ENCODE data around the gene RALGAPB. TPM values are rescaled to one million over a fixed set of nuclear protein-coding genes. Genes with fewer than 3 reads are reported as not detected.

RALGAPB gene
- total and polyA plus RNA-seq, 11 donors: 7.6 to 31.4 (median 26.0) TPM

DNA sequence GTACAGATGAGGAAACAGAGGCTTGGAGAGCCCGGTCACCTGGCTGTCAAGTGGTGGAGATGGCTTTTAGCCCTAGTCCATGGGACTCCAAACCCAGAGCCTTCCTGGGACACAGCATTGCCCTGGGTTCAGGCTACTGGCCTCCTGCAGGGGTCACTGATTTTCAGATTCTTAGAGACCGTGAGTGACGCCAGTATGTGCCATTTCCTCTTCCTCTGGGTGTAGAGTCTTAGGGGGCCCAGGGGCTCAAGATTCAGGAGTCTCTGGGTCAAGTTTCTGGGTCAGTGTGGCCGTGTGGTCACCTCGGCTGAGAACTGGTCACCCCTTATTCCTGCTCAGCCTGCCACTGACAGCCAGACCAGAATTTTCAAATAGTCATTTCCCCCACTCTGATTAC lies 129.5 kb downstream of the RALGAPB start:
- intact Hi-C loops (cut with DNase I): no loop called here
- Histone ChIP-seq H3K36me3 (no peaks in the 10 kb centered on the region), H3K4me1 (peaks cover 0 to 11% (median 0%) of the 10 kb centered on the region in 12 donors), H3K27ac (no peak overlapping the region), H3K27me3 (peaks cover 6 to 57% (median 17%) of the 10 kb centered on the region in 9 donors), H3K9me3 (no peaks in the 10 kb centered on the region), H3K4me3 (no peak overlapping the region)
- DNase-seq (no peak), ATAC-seq (no peak)
- WGBS, 4 donors: 49 to 58% (median 51%) methylated on average over 5 of the region's 5 CpGs
- TF ChIP-seq, protein P1, sequence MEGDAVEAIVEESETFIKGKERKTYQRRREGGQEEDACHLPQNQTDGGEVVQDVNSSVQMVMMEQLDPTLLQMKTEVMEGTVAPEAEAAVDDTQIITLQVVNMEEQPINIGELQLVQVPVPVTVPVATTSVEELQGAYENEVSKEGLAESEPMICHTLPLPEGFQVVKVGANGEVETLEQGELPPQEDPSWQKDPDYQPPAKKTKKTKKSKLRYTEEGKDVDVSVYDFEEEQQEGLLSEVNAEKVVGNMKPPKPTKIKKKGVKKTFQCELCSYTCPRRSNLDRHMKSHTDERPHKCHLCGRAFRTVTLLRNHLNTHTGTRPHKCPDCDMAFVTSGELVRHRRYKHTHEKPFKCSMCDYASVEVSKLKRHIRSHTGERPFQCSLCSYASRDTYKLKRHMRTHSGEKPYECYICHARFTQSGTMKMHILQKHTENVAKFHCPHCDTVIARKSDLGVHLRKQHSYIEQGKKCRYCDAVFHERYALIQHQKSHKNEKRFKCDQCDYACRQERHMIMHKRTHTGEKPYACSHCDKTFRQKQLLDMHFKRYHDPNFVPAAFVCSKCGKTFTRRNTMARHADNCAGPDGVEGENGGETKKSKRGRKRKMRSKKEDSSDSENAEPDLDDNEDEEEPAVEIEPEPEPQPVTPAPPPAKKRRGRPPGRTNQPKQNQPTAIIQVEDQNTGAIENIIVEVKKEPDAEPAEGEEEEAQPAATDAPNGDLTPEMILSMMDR (IDR thresholded peaks at IDR 0.05): no peak
- TF ChIP-seq POLR2A (IDR thresholded peaks at IDR 0.05): no peak

DNA sequence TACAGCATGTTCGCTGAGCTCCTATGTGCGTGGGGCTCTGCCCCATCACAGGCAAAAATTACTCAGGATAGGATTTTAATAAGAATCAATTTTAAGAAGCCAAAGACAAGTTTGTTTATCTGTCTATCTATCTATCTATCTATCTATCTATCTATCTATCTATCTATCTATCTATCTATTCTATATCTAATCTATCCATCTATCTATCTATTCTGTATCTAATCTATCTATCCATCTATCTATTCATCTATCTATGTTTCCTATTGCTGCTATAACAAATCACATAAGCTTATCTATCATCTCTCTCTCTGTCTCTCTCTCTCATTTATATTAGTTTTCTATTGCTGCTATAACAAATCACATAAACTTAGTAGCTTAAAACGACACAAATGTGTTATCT lies 130.6 kb downstream of the RALGAPB start:
- Histone ChIP-seq H3K4me3 (no peak overlapping the region), H3K9me3 (no peaks in the 10 kb centered on the region), H3K36me3 (no peaks in the 10 kb centered on the region), H3K27me3 (peaks cover 6 to 61% (median 20%) of the 10 kb centered on the region in 9 donors), H3K4me1 (peaks cover 0 to 11% (median 0%) of the 10 kb centered on the region in 12 donors), H3K27ac (no peak overlapping the region)
- whole genome bisulfite sequencing, 4 donors: 77 to 80% (median 79%) methylated on average over 3 of the region's 3 CpGs
- intact Hi-C loops (cut with DNase I): no loop called here
- no peak for ATAC-seq
- TF ChIP-seq, protein P1 (IDR thresholded peaks at IDR 0.05): no peak
- TF ChIP-seq POLR2A (IDR thresholded peaks at IDR 0.05): no peak
- no peak for DNase-seq

DNA sequence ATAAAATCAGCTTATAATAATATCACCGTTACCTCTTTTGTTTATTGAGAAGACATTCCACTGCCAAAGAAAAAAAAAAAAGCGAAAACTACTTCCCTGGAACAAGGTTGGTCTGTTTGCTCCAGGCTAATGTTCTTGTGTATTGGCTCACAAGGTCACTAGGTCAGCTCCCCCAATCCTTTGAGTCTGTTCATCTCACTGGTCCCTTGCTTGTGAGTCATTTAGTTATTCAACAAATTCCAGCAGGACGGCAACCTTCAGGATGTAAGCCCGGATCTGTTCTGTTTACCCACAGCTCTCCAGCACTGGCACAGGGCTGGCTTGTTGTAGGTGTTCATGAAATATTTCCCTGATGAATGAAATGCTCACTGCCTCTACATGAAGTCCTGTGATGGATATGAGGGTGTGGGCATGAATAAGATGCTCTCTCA lies 132.2 kb downstream of the RALGAPB start:
- no peak for TF ChIP-seq POLR2A (IDR thresholded peaks at IDR 0.05)
- TF ChIP-seq, protein P1 (IDR thresholded peaks at IDR 0.05): no peak
- H3K9me3 ChIP-seq: no peaks in the 10 kb centered on the region
- H3K4me1 ChIP-seq: peaks cover 0 to 11% (median 0%) of the 10 kb centered on the region in 12 donors
- WGBS, 4 donors: 59 to 71% (median 65%) methylated on average over 4 of the region's 4 CpGs
- H3K27me3 ChIP-seq: peaks cover 6 to 61% (median 17%) of the 10 kb centered on the region in 9 donors
- no peak overlapping the region for H3K27ac ChIP-seq
- ATAC-seq: no peak
- H3K36me3 ChIP-seq: no peaks in the 10 kb centered on the region
- H3K4me3 ChIP-seq: no peak overlapping the region
- DNase-seq: no peak
- intact Hi-C loops (cut with DNase I): no loop called here

DNA sequence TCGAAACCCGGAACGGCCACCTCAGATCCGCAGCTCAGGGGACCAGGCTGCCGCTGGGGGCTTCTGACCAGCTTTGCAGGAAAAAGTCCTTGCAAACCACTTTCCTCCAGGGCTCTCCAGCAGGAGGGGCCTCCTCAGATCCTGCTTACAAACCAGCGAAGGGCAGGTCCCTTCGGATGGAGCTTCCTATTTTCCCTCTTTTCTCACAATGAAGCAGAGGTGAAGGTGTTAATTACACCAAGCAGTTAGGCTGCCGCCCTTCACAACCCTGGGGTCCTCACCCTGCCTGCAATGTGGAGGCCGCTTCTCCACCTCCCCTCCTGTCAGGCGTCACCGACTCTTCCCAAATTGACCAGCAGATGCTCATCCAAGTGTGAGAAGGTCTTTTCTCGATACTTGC lies 134.7 kb downstream of the RALGAPB start:
- ATAC-seq (no peak), DNase-seq (no peak)
- intact Hi-C loops (cut with DNase I): no loop called here
- H3K4me1 ChIP-seq: no peaks in the 10 kb centered on the region
- no peak overlapping the region for H3K27ac ChIP-seq
- peaks cover 0 to 38% (median 6%) of the 10 kb centered on the region in 9 donors for H3K27me3 ChIP-seq
- 39 to 51% (median 41%) methylated on average over 12 of the region's 12 CpGs for WGBS, 4 donors
- no peaks in the 10 kb centered on the region for H3K9me3 ChIP-seq
- TF ChIP-seq POLR2A (IDR thresholded peaks at IDR 0.05): no peak
- TF ChIP-seq, protein P1 (IDR thresholded peaks at IDR 0.05): no peak
- no peak overlapping the region for H3K4me3 ChIP-seq
- no peaks in the 10 kb centered on the region for H3K36me3 ChIP-seq

Data from heart left ventricle (tissue), 16 donors.